NB4 (cell line): Measurements from ENCODE around the gene LPAR1.

ENCODE experiments used
- DNase-seq: peaks from one replicate; pipeline ENCODE4 v3.0.0; 2010; ENCODE audit warnings: low read depth
- H3K4me3 ChIP-seq: one replicate; pipeline ENCODE4 v1.5.1; 2011; ENCODE audit warnings: mild to moderate bottlenecking, low read depth, low read length, moderate library complexity
- MYC ChIP-seq: IDR thresholded peaks from 2 replicates; pipeline ENCODE4 v1.6.1; 2011; ENCODE audit warnings: low read depth, low read length
- POLR2A ChIP-seq: IDR thresholded peaks from 2 replicates; pipeline ENCODE4 v1.6.1; 2011; ENCODE audit warnings: mild to moderate bottlenecking; ENCODE audit not compliant: insufficient read length; ENCODE audit errors: extremely low read depth
- TF ChIP-seq, protein P1 (sequence below): IDR thresholded peaks from 2 replicates; pipeline ENCODE4 v1.6.1; 2011; ENCODE audit warnings: low read depth, low read length
- TF ChIP-seq, protein P2 (sequence below): IDR thresholded peaks from one replicate; pipeline ENCODE4 v1.5.1; 2012; ENCODE audit warnings: low read depth, low read length

Gene LPAR1

DNA sequence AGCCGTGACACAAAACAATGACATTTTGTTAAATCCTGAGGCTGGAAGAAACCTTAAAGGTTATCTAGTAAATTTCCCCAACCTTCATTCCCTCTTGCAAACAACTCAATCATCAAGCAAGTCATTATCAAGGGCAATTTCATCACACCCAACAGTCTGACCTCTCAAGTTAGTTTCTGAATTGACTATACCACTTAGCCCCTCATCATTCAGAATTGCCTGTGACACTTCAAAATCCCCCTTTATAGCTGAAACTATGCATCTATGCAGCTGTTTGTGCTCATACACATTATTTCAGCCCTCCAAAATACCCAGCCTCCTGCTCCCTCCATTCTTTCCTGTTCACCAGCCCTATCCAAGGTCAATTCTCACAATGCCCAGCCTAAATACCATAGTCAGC, 24.6 kb downstream of the LPAR1 start:
- TF ChIP-seq, protein P1, sequence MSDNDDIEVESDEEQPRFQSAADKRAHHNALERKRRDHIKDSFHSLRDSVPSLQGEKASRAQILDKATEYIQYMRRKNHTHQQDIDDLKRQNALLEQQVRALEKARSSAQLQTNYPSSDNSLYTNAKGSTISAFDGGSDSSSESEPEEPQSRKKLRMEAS, result no peak
- TF ChIP-seq, protein P2, sequence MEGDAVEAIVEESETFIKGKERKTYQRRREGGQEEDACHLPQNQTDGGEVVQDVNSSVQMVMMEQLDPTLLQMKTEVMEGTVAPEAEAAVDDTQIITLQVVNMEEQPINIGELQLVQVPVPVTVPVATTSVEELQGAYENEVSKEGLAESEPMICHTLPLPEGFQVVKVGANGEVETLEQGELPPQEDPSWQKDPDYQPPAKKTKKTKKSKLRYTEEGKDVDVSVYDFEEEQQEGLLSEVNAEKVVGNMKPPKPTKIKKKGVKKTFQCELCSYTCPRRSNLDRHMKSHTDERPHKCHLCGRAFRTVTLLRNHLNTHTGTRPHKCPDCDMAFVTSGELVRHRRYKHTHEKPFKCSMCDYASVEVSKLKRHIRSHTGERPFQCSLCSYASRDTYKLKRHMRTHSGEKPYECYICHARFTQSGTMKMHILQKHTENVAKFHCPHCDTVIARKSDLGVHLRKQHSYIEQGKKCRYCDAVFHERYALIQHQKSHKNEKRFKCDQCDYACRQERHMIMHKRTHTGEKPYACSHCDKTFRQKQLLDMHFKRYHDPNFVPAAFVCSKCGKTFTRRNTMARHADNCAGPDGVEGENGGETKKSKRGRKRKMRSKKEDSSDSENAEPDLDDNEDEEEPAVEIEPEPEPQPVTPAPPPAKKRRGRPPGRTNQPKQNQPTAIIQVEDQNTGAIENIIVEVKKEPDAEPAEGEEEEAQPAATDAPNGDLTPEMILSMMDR, result no peak
- TF ChIP-seq MYC (no peak), POLR2A (no peak)

DNA sequence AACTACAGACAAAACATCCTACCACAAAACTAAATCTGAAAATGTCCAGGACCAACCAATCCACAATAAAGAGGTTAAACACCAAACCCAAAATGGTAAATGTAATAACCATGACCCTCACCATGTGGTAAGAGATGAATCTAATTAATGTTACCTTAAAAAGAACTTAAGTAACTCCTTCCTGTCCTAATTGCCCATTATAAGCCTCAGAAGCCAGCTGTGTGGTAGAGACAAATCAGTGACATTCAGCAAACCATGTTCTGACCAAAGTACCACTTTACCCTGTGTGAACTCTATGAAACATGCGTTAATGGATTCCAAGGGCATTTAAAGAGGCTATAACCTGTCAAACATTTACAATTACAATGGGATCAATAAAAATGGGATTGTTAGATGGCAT, 25.0 kb downstream of the LPAR1 start:
- H3K4me3 ChIP-seq, result no peak overlapping the region
- no peak for DNase-seq
- TF ChIP-seq POLR2A (no peak), MYC (no peak)
- TF ChIP-seq, protein P1, result no peak
- TF ChIP-seq, protein P2, result no peak

More for the DNA sequence above, 24.6 kb downstream of the LPAR1 start:
- no peak overlapping the region for H3K4me3 ChIP-seq
- DNase-seq, result no peak

DNA sequence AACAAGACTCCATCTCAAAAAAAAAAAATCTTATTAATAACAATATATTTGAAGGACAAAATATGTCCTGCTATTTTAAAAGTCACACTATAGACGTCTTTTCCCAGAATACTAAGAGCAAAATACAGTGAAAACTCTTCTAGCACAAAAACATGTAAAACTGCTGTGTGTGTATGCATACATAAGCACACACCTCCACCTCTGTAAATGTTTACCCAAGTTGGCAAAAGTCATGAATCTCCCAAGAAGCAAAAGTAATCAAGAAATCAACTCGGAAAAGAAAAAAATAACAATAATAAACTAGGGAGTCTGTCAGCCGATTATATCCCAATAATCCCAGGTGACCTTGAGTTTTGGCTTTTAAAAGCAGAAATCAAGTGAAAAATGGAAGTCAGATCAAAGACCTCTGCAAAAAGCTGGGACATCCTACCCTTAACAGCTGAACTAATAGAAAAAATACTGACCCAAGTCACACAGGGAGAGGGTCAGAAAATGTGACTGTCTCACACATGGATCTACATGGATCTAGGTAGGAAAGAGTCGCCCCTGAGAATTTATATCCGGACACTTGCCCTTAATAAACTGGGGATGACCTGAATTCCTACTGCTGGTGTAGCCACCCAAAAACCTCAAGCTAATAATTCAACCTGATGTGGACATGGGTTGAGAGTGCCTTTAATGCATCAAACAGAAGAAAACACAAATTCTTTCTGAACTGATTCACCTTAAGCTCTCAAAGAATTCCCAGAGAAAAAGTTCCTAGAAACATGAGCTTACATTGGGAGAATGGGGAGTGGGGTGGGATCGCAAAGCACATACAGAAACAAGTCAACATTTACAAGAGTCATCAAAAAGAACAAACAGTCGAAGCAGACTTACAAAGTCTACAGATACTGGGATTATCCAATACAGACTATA, 29.9 kb downstream of the LPAR1 start:
- no peak for TF ChIP-seq POLR2A
- TF ChIP-seq MYC, result no peak
- TF ChIP-seq, protein P1, result no peak
- TF ChIP-seq, protein P2, result no peak
- H3K4me3 ChIP-seq, result no peak overlapping the region
- DNase-seq, result no peak

DNA sequence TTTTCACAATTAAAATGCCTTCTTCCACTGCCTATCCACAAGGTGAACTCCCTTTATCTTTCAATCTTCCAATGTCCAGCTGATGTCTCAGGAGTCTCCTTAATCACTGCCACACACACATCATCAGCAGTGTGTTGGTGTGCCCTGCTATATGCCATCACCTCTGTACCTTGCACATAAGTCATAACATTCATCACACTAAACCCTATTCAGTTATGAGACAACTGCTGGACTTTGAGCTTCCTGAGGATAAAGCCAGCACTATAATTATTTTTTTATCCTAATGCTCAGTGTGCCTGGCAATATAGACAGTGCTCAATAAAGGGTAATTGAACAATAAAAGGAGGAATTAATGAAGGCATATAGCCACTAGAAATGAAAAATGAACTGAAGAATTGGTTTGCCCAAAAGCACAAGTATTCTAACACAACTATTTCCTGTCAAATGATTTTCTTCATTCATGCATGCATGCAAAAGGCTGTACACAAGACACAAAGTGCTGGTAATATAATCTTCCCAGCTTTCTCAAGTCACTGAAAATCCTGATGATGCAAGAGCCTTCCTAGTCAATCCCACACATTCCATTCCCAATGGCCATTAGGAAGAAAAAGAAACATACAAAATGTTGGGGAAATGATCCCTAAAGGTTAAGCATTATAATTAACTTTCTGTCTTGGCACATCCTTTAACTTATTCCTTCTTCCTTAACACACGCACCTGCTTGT, 32.4 kb downstream of the LPAR1 start:
- DNase-seq, result no peak
- TF ChIP-seq POLR2A (no peak), MYC (no peak)
- TF ChIP-seq, protein P2, result no peak
- TF ChIP-seq, protein P1, result no peak
- H3K4me3 ChIP-seq, result no peak overlapping the region

DNA sequence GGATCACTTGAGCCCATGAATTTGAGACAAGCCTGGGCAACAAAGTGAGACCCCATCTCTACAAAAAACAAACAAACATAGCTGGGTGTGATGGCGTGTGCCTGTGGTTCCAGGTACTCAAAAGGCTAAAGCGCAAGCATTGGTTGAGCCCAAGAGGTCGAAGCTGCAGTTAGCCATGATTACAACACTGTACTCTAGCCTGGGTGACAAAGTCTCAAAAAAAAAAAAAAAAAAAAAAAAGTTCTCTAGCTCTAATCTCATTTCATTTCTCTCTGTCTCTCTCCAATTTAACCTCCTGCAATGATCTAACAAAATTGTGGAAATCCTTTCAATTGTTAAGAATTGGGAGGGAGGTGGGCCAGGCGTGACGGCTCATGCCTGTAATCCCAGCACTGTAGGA, 33.3 kb downstream of the LPAR1 start:
- DNase-seq, result no peak
- no peak overlapping the region for H3K4me3 ChIP-seq
- TF ChIP-seq, protein P2, result no peak
- TF ChIP-seq MYC (no peak), POLR2A (no peak)
- TF ChIP-seq, protein P1, result no peak
